NCI-H226 (cell line): ENCODE measurements around the gene TMEM164.
"Not testable (repeated sequence)": the region's sequence is repeated elsewhere in the genome, so short reads cannot be mapped to it uniquely, and the experiment has no call there.

Experiments
- DNase-seq: peaks from one replicate; pipeline ENCODE4 v3.0.0-alpha.2; 2015

Gene TMEM164

DNA sequence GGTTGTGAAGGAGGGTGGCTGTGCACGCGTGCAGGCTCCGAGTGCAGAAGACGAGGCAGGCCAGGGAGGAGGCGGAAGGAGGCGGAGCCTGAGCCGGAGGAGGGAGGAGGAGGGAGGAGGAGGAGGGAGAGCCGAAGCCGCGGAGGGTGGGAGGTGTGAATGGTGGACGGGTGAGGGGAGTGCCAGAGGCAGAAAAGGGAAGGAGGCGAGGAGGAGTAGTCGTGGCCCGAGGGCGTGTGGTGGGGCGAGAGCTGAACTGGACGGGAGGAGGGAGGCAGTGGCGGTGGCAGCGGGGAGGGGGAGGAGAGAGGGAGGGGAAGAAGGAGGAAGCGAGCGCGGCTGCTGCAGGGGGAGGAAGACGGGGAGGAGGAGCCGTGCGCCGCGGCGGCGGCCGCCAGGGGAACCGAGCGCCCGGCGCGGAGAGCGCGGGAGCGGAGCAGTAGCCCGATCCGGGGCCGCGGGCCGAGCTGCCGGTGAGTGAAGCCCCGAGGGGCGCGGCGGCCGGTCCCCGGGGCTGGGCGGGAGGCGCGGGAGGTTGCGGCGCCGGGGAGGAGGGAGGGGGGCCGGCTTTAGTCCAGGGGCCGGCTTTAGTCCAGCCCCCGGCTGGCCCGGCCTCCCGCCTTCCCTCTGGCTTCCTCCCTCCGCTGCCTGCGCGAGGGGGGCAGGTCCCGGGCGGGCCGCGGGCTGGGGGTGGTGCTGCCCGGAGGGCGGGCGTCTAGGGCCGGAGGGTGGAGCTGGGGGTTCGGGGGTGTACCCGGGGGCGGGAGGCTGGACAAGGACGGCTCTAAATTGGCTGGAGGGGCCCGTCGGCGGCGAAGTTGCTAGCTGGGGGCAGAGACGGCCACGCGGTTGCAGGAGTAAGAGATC, at the start of gene TMEM164:
Gene TMEM164, plus strand, starts transcription at position 815 of the 867 bp plus-strand sequence. CDS start 661 bp downstream, outside the sequence.
- peak; percentile 77 for DNase-seq

DNA sequence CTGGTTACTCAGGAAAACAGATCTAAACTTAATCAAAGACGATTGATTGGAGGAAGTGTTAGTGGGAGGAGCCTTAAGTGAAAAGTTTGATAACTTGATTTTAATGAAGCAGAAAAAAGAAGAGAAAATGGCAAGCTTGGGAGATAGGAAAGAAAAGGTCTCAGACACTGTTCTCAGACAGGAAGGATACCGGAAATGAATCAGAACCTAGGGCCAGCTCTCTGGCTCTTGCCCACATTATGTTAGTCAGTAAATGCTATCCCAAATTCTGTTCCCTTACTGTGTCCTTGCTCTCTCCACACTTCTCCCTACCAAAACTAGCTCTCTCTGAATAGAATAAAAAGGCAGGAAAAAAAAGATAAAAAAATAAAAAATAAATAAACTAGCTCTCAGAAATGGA, 48.6 kb upstream of the TMEM164 start:
- DNase-seq: peak; percentile 27

DNA sequence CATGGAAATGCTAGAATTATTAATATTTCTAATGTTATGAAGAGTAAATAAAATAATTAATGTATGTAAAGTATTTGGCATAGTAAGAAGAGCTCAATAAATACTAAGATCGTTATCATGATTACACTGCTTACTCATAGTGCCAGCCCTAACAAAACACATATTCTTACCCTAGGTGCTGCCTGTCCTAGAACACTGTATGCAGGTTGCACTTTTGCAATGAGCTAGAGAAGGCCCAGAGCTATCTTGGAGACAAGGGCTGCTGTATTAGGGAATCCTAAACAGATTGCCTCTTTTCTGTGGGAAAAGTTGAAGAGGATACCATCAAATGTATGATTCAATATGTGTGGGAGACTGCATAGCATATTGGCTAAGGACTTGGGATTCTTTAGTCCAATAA, 48.0 kb upstream of the TMEM164 start:
- no peak for DNase-seq

DNA sequence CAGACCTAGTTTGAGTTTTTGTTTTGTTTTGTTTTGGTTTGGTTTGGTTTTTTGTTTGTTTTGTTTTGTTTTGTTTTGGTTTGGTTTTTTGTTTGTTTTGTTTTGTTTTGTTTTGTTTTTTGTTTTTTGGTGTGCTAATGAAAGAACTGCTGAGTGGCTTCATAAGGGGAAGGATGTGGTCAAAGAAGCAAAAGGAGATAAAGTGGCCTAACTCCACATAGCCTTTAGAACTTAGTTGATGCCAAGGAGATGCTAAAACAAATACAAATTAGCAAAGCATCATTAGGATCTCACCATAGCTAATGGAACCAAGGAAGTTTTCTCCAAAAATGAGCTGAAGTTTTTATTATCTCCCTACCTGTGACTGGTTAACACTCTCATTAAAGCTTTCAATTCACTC, 44.6 kb upstream of the TMEM164 start:
- no peak for DNase-seq

DNA sequence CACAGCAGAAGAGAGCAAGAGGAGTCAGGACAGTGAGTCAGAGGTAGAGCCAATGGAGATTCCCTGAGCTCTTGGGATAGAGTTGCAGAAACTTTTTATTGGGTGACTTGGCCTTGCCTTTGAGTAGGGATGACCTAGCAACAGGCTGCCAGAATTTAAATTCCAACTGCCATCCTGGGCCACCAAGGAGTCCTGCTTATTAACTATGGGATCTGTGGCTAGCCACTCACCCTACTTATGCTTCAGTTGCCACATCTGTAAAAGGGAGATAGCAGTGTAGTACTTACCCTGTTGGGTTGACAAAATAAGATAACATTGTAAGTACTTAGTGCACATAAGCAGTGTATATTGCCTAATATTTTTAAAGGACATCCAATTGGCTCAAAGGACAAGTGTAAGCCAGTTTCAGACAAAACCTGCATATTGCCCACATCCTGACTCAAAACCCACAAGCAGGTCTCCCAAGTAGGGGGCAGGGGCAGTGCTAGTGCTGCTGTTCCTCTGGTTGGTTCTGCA, 43.5 kb upstream of the TMEM164 start:
- DNase-seq: no peak

DNA sequence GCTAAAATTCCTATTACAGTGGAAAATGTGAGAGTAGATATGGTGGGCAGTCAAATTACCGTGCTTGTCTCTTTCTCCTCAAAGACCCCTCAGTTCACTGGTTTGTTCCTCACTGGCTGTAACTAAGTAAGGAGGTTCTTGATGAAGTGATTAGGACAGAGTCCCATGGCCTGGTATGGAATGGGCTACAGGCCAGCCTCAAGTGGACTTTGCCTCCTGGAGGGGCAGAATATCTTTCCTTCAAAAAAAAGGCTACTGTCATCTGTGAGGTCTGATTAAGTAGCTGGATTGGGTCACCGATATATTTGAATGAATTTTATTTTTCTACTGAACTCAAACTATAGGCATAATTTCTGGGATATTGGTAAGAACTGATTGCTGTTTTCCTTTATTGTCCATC, 38.5 kb upstream of the TMEM164 start:
- no peak for DNase-seq

DNA sequence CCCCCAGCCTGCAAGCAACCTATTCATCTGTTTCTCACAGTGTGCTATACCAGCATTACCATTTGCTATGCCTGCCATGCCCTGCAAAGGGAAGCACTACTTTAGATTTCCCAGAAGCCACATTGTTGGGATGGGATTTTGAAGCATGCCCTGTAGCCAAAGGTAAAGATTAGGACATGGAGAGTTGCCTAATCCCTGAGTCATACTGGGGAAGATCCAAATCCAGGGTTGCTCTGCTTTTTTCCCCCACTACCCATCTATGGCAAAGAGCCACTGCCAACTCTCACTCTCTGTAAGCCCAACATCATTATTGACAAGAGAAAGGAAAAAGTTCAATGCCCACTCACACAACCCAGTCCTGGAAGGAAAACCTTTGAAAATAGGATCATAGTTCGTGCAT, 36.7 kb upstream of the TMEM164 start:
- peak; percentile 23 for DNase-seq

DNA sequence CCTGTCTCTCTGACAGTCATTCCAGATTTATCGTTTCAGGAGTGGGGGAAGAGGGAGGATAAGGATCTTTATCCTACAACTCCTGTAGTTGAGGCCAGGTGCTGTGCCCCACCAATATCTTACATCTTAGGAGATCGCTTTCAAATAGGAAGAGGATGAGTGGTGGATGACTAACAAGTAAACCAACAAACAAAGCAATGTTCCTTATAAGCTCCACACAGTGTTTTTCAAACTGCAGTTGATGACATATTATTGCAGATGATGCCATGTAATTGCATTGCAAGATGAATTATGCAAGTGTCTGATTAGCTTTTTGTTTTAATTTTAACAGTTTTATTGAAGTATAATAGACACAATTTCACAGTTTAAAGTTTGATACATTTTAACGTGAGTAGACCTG, 35.8 kb upstream of the TMEM164 start:
- DNase-seq: no peak

DNA sequence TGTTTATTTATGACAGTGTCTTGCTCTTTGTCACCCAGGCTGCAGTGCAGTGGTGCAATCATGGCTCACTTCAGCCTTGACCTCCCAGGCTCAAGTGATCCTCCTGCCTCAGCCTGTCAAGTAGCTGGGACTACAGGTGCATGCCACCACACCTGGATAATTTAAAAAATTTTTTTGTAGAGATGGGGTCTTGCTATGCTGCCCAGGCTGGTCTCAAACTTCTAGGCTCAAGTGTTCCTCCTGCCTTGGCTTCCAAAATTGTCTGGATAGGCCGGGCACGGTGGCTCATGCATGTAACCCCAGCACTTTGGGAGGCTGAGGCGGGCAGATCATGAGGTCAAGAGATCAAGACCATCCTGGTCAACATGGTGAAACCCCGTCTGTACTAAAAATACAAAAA, 32.1 kb upstream of the TMEM164 start:
- not testable (repeated sequence) for DNase-seq

DNA sequence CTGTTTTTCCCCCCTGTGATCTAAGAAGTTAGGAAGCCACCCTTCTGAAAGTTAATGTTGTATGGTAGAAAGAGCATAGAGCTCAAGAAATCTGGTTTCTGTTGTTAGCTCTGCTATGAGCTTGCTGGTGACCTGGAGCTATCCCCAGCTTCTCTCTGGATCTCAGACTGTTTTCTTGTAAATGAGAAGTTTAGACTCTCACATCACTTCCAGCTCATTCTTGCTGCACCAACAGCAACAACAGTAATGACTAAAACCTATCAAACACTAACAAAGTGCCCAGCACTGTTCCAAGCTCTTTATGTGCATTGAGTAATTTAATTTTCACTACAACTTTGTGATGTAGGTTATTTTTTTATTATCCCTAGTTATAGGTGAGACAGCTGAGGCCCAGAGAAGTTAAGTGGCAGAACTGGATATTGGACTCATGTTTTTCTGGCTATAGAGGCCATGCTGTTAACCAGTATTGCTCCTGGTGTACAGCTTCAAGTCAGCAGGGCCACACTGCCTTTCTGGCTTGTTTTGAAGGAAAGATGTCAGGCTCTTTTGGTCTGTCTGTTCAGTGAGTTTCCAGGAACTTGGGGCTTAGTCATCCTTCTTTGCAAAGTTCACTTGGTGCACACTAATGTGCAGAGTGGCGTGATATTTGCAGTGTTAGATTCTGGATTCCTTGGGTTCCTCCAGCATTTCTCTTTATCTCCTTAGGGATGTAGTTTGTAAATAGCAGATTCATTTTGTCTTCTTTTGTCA, 27.8 kb upstream of the TMEM164 start:
- DNase-seq: no peak

DNA sequence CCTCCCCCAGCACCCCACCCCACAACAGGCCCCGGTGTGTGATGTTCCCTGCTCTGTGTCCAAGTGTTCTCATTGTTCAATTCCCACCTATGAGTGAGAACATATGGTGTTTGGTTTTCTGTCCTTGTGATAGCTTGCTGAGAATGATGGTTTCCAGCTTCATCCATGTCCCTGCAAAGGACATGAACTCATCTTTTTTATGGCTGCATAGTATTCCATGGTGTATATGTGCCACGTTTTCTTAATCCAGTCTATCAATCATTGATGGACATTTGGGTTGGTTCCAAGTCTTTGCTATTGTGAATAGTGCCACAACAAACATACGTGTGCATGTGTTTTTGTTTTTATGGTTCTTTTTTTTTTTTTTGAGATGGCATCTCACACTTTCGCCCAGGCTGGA, 17.7 kb upstream of the TMEM164 start:
- not testable (repeated sequence) for DNase-seq

DNA sequence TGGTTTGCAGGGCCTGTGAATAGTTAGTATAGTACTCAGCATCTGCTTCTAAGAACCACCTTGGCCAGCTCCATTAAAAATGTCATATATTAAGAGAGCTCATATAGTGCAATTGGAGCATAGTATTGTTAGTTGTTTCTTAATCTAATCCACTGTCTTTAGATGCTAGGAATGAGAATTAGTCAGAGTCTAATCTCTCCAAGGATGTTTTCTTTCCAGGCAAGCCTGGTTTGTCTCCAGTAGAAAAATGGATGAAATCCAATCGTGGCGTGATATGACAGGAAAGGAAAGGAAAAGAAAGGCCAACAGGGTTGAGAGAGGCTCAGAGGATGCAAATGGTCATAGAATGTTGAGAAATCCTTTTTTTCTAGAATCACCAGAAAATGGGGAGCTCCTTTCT, 15.0 kb upstream of the TMEM164 start:
- no peak for DNase-seq

DNA sequence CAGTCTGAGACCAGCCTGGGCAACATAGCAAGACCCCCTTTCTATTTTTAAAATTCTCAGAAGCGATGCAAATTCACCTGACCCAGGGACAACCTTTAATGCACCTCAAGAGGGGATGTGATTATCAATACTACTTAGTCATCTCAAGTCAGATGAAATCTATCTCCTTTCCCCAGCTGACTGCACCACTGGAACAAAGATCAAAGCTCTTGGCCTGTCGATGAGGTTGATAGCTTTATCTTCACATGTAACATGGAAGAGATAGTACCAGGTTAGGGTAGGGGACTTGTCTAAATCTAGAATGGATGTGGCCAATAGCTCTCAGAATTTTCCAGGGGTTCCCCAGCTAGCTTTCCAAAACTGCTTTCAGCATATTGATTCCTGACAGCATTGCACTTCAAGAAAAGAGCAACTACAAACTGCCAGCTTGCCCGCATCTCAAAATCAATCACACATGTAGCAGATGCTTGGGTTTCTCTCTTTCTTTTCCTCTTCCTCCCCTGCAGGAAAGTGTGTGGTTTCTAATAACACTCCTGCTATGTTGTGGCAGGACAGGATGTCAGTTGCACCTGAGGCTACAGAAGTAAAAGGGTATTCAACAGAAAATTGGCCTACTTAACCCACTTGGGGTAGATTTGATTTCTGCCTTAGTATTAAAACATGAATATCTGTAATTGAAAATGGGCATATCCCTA, 12.2 kb upstream of the TMEM164 start:
- no peak for DNase-seq

DNA sequence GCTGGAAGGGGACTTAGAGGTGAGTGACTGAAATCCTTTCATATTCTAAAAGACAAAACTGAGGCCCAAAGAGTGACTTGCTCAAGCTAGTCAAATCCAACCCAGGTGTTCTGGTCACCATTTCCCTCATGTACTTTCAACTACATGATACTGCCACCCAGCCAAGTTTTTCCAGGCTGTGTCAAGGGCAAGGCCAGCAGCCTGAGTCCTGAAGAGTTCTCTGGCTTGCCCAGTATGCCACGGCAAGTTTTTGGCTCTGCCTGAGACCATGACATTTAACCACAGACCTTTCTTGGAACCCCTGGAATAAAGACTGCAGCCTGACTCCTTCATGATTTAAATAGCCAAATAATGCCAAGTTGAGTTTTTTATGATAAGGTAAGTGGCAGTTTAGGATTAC, 10.7 kb upstream of the TMEM164 start:
- DNase-seq: no peak

DNA sequence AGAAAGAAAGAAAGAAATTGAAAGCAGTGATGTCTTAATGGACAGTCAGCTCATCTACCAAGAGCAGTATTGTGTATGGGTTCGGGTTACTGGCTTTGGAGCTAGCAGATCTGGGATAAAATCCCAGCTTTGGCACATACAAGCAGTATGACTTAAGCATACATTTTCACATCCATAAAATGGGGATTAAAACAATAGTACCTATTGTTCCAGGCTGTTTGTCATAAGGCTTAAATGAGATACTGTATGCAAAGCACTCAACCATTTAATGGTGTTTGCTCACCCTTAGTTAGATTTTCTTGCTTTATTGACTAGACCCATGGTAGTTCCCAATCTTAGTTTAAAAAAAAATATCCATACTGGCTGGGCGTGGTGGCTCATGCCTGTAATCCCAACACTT, 7.8 kb upstream of the TMEM164 start:
- DNase-seq: no peak

DNA sequence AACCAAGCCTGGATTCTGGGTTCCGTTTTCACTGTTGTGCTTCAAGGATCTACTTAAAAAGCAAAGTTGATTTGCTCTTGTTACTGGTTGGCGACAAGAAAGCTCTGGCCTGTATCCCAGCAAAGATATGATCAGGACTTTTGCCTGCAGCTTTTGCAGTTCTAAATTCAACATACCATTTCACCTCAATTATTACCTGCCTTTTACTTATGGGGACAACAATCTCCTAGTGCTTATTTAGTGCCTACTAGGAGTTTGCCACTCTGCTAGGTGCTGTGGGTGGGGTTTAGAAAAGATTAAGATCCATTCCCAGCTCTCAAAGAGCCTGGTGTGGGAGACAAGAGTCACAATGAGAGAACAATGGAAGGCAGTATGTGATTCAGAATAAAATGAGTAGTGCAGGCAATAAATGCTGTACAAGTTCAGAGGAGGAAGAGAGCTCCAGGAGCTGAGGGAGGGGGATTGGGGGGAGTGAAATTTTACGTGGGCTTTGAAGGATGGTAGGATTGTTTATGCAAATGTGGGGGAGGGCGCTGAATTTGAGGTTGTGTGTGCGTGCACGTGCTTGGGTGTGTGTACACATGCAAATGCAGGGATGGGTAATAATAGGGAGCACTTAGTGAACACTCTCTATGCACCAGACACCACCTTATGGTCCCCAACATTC, 5.0 kb upstream of the TMEM164 start:
- no peak for DNase-seq

DNA sequence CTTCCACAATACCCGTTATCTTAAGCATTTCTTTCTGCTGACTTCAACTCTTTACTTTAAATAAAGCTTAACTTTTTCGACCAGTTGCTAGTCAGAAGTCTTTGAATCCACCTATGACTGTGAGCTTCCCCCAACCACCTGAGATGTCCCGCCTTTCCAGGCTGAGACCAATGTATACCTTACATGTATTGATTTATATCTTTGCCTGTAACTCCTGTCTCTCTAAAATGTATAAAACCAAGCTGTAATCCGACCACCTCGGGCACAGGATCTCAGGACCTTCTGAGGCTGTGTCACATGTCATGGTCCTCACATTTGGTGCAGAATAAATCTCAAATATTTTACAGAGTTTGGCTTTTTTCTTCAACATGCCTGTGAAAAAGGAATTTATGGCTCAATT, 2.9 kb upstream of the TMEM164 start:
- no peak for DNase-seq

DNA sequence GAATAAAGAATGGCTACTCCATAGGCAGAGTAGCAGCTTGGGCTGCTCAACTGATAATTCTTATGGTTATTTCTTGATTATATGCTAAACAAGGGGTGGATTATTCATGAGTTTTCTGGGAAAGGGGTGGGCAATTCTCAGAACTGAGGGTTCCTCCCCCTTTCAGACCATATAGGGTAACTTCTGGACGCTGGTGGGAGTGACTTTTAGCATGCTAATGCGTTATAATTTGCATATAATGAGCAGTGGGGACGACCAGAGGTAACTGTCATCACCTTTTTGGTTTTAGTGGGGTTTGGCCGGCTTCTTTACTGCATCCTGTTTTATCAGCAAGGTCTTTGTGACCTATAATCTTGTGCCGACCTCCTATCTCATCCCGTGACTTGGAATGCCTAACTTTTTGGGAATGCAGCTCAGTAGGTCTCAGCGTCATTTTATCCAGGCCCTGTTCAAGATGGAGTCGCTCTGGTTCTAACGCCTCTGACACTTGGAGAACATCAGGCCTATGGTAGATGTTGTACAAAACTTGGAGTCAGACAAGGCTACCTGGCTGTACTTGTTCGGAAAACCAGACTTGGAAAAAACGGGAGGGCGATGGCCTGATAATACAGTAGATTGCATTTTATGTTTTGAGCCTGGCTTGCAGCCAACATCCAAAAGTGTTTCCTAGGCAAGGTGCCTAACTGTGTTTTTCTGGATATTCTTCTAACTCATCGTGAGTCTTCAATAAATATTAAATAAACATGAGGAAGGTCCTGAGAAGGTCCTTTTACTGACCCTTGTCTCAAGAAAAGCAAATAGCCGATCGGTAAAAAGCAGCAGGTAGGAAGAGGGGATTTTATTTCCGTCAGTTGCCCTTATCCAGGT, 1.8 kb upstream of the TMEM164 start:
- no peak for DNase-seq

DNA sequence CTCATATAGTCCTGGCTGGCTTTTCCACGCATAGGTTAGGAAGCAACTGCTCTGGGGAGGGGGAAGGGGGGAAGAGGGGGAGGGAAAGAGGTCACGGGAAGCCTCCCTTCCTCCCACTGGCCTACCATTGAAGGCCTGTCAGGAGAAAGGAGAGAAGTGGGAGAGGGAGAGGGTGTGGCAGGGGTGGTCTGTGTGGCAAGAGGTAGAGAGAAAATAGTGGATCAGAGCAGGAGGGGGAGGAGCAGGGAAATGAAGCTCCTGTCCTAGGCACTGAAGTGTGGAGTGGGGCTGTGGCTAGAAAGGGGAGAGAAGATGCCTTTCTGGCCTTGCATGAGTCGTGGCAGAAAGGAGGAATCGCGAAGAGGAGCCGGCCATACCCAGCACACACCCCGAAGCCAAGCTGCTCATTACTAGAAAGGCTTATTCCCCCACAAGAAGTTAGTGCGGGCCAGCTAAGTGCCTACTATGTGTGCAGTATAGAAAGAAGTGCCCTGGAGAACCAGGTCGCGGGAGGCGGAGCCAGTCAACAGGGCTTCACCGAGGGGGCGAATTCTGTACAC, 1.1 kb upstream of the TMEM164 start:
- no peak for DNase-seq

DNA sequence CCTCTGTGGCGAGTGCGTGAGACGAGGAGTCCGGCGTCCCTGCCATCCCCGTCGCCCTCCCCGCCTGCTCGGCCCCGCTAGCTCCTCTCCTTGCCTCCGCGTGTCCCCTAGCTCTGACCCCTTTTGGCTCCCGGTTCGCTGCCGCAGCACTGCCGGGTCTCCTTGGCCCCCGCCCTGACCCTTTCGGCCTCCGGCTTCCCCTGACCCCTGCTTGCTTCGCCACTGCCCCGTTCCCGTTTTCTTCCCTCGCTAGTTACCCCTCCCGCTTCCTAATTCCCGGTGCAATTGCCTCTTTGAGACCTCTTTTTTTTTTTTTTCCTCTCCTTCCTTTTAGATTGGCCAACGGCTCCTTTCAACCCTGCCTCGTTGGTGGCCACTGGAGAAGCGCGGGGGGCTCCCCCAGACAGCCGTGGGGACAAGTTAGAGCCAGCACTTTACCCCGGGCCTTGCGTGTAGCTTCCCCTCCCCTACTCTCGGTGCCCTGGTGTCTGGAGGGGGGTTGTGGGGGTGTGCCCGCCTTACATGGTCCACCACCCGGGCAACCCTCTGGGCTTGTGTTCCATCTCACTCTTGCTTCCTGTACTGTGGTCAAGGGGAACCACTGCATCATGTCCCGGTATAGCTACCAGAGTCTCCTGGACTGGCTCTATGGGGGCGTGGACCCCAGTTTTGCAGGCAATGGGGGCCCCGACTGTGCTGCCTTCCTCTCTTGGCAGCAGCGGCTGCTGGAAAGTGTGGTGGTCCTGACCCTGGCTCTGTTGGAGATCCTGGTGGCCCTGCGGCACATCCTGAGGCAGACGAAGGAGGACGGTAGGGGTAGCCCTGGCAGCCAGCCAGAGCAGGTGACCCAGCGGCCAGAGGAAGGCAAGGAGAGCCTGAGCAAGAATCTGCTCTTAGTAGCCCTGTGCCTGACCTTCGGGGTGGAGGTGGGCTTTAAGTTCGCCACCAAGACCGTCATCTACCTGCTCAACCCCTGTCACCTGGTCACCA, 548 bp downstream of the TMEM164 start:
- no peak for DNase-seq
